Loucy (cell line): ENCODE data around the gene GLP2R.

Experiments
- CTCF ChIP-seq: fragments of 200-600 bp; sonication (generic); conservative IDR thresholded peaks from 2 replicates; pipeline ENCODE4 v1.5.1; 2014; ENCODE audit warnings: mild to moderate bottlenecking, antibody characterized with exemption, low read length
- EZH2phosphoT487 ChIP-seq: fragments of 200-600 bp; IDR thresholded peaks from 2 replicates; pipeline ENCODE4 v1.6.1; 2018; ENCODE audit warnings: antibody characterized with exemption, mild to moderate bottlenecking, moderate library complexity, borderline replicate concordance

GRCh38 chr17:9878356-9878755 lies 52.6 kb downstream of the GLP2R start:
- TF ChIP-seq CTCF (no peak), EZH2phosphoT487 (no peak)
